IPS DF 4.7 (cell line): ENCODE measurements around the gene PIWIL4.

Experiments used
- DNase-seq: peaks from one replicate; pipeline ENCODE4 v3.0.0-alpha.2; 2013; ENCODE audit warnings: low spot score; ENCODE audit errors: extremely low read depth

PIWIL4 gene

DNA sequence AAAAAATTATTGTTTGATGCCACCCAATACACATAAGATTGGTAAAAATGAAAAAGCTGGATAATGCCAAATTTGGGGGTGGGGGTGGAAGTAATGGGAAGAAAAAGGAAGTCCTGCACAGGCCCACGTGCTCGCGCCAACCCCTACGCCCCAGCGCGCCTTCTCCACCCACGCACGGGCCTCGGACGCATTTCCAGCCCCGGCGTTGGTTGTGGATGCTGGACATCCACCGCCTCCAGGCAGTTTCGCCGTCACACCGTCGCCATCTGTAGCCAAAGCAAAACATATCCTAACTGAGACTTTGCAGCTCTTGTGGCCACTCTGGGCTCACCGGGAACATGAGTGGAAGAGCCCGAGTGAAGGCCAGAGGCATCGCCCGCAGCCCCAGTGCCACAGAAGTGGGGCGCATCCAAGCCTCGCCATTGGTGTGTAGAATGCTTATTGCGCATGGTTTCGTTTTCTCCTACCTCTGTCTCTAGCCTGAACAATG, at the start of gene PIWIL4:
Gene PIWIL4, plus strand, starts transcription at position 188 of the 490 bp plus-strand sequence. Its CDS starts 151 bp downstream, at position 339.
- DNase-seq: no peak

DNA sequence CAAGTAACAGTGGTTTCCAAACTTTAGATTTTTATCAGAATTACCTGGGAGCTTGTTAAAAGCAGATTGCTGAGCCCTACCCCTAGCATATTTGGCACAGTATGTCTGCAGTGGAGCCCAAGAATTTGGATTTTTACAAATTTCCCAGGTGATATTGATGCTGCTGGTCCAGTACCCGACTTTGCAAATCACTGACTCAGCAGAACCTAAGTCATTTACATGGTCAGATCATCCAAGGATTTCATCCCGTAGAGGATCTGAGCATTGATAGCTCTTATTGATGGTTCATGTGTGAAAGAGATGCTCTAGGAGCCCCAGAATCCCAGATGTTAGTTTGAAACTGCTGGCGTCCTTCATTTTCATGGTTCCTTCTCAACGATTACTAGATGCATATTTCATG, 48.9 kb upstream of the PIWIL4 start:
- no peak for DNase-seq

- DNase-seq: no peak
Measured at GRCh38 chr11:94519478-94520084, 47.6 kb upstream of the PIWIL4 start.

- no peak for DNase-seq
Measured at GRCh38 chr11:94521684-94522083, 45.5 kb upstream of the PIWIL4 start.

DNA sequence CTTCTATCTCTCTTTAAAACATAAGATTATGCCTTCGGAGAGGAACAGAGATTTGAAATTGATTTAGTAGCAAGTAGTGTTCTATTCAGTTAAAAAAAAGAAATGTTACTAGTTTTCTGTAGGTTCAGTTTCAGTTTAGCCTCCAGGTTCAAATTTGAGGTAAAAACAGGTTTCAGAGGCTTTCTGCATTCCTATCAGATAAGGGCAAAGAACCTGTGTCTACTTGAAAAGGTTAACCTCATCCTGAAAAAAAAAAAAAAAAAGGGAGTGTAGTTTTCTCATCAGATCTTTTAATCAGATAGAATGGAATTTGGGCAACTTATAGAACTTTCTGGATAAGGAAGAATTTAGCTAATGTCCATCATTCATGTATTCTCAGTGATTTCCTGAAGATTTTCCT, 42.8 kb upstream of the PIWIL4 start:
- no peak for DNase-seq

DNA sequence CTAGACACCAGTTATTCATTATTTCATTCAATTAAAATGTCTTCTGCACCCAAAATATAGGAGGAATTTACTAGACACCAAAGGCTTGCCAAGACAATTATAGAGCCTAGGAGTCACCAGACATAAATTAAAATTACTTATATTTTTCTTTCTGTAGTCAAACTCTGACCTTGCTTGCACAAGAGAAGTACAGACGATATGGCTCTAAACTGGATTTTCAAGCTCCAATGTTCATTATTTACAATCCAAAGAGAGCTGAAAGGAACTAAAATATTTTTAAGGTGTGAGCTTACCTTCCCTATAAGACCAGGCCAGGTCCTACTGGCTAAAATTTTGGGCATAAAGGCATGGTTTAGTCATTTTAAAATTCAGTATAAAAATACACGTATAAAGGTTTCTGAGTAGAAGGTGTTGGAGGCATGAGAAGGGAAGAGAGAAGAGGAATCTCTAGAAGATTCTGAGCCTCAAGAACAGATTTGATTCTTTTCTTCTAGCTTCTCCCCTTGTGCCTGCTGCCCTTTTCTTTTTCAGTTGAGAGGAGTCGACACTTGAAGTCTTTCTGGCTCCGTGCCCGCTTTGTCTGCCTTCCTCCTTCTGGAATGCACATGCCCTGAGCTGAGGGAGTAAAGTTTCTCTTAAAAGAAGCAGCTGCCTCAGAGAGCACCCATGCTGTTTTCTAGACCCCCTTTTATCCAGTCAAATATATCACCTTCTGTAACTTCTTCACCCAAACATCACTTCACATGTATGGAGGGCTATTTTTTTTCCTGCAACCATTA, 41.4 kb upstream of the PIWIL4 start:
- no peak for DNase-seq

- DNase-seq: no peak
Measured at GRCh38 chr11:94526645-94527438, 40.3 kb upstream of the PIWIL4 start.

DNA sequence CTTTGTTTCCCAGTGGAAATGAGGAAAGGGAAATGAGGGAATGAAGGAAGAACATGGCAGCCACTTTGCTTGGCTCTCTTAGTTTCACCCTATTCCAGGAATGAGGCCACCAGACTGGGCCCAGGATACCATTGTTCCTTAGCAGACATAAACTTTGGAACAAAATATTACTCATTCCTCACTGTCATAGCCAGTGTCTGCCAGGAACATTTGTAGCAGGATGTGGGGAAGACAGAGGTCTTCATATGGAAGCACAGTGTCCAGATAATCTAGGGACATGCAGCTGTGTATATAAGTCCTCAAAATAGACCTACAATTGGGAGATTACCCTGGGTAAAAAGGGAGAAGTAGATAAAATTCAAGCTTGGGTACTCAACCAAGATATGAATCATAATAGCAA, 38.6 kb upstream of the PIWIL4 start:
- no peak for DNase-seq

DNA sequence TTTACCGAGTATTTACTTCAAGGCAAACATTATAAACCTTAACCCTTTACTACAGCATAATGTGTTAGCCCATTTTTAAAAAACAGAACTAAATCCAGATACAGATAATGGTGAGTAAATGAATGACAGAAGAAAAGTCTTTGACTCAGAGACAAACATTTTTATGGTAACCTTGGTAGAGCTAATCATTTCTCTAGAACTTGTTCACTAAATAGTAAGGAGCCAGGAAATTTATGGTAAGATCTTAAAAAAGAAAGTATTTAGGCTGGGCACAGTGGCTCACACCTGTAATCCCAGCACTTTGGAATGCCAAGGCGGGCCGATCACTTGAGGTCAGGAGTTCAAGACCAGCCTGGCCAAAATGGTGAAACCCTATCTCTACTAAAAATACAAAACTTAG, 35.0 kb upstream of the PIWIL4 start:
- no peak for DNase-seq

DNA sequence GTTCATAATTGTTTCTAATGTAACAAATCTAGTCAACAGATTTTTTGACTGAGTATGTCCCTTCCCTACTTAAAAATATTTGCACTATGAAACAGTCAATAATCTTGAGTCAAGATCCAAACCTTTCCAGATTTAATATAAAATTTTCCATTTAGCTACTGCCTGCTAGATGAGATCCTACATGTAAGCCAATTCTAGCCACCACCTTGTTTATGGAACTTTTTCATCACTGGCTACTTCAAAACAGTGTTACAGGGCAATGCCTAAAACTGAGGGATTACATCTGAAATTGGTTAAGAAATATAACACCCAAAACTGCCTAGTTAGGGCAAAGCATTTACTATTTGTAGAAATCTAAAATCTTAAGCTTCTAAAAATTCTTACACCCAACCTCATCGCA, 34.0 kb upstream of the PIWIL4 start:
- no peak for DNase-seq

DNA sequence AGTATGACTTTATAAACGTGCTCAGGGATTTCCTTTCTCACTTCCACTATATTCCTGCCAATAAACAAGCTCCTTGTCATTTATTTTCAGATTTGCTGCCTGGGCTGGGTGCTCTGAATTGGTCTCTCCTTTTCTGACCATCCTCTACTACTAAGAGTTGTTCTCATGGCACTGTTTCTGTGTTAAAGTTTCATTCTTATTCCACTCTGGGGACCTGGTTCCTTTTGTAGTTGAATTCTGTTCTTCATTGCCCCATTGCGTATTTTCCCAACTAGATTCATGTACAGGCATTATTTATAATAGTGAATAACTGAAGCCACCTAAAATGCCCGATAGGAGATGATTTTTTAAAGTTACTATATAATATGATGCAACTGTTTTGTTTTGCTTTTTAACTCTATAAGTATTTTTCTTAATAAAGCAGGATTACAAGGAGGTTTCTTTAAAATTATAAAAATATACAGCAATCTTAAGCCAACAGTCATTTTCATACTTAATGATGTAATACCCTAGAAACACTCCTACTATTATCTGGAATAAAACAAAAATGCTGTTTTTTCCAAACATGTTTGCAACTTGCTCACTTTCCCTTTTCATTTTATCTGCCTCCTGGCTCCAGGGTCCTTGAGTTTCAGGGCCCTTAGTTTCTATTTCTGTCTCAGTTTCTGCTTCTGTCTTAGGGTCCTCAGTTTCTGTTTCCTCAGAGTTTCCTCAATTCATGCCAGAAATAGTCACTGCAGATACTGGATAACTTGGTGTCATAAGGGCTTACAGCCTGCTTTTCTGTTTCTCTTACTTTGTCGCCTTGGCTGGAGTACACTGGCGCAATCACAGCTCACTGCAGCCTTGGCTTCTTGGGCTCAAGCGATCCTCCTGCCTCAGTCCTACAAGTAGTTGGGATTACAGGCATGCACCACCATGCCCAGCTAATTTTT, 33.2 kb upstream of the PIWIL4 start:
- no peak for DNase-seq

DNA sequence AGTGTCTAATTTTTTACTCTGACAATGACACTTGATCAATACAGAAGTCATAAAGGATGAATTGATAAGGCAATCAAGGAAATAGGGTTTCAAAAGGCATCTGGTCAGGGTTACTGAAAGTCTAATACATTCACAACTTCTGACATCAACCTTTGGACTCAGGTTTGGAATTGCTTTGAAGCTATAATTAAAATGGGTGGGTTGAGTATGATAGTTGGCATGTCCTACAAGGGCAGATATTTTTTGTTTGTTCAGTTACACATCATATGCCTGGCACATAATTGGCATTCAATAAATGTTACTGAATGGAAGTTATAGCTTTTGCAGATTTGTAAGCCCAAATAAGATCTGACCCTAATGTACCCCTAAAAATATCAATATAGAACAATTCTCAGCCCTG, 30.8 kb upstream of the PIWIL4 start:
- no peak for DNase-seq

DNA sequence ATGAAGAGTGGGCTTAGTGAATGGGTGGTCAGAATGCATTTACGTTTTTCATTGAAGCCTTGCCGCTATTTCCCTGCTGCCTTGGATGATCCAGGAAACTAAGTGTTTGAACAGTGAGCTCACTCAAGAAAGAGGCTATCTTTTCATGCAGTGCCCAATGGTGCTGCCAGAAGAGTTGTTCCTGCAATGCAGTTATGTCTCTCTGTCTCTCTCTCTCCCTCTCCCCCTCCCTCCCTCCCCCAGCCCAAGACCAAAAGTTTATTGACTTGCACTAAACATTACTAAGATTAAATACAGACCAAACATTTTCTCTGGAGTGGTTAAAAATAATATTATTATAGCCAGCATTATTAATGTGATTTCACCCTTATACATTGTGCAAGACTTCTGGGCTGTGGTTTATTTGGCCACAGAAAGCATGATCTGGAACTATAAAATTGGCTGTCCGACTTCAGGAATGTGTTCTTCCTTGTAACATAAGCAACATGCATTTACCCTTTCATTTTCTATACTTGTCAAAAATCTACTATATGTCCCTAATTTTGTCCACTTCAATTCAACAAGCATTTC, 30.1 kb upstream of the PIWIL4 start:
- DNase-seq: no peak

GRCh38 chr11:94539420-94539819, 27.7 kb upstream of the PIWIL4 start:
- DNase-seq: no peak

GRCh38 chr11:94543695-94544645, 23.2 kb upstream of the PIWIL4 start, which contains the start of gene FUT4:
FUT4 (plus strand) TSS chr11:94543921; CDS start chr11:94544134, 213 bp downstream.
- DNase-seq: no peak

GRCh38 chr11:94544646-94545263, 22.4 kb upstream of the PIWIL4 start:
- no peak for DNase-seq

DNA sequence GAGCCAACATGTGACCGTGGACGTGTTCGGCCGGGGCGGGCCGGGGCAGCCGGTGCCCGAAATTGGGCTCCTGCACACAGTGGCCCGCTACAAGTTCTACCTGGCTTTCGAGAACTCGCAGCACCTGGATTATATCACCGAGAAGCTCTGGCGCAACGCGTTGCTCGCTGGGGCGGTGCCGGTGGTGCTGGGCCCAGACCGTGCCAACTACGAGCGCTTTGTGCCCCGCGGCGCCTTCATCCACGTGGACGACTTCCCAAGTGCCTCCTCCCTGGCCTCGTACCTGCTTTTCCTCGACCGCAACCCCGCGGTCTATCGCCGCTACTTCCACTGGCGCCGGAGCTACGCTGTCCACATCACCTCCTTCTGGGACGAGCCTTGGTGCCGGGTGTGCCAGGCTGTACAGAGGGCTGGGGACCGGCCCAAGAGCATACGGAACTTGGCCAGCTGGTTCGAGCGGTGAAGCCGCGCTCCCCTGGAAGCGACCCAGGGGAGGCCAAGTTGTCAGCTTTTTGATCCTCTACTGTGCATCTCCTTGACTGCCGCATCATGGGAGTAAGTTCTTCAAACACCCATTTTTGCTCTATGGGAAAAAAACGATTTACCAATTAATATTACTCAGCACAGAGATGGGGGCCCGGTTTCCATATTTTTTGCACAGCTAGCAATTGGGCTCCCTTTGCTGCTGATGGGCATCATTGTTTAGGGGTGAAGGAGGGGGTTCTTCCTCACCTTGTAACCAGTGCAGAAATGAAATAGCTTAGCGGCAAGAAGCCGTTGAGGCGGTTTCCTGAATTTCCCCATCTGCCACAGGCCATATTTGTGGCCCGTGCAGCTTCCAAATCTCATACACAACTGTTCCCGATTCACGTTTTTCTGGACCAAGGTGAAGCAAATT, 21.7 kb upstream of the PIWIL4 start:
- DNase-seq: no peak

GRCh38 chr11:94546162-94546470, 21.1 kb upstream of the PIWIL4 start:
- DNase-seq: no peak
